ENCODE measurements around the gene GNG5. TPM values are rescaled to one million over a fixed set of nuclear protein-coding genes. Genes with fewer than 3 reads are reported as not detected.

GNG5 gene
- total and polyA plus RNA-seq, 2 donors (not counting 3 experiments of a cell fraction or from before 2014, with no cell fraction given) = 145 to 175 TPM

DNA sequence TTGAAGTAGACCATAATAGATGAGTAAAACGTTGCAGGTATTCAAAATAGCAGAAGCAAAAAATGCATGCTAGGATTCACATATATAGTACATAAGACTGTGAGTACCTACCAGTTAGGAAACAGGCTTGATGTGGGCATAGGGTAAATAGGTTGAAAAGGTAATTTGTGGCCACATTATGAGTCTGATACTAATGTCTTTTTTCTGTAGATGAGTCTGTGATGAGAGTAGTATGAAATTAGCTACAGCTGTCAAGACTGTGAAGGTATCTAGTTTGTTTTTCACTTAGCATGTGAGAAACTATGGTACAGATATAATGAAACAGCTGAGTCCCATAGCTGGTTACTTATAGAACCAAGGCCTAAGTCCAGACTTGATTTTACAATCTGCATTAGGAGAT lies 12.6 kb downstream of the GNG5 start:
- H3K9me3 ChIP-seq (replicated peaks; ENCODE audit: control insufficient read depth, insufficient read depth, low read length) = no peaks in the 10 kb centered on the region
- H3K4me2 ChIP-seq (ENCODE audit: insufficient read depth, low read length) = no peak overlapping the region
- no peak overlapping the region for H3K9ac ChIP-seq (replicated peaks; ENCODE audit: extremely low read depth, insufficient read depth, low read length)
- H3K36me3 ChIP-seq (ENCODE audit: control insufficient read depth in 2 of 2, extremely low read depth in 1 of 2, insufficient read depth in 2 of 2, low read length in 2 of 2) = peaks cover 7 to 27% of the 10 kb centered on the region in 2 experiments
- no peaks in the 10 kb centered on the region for H3K9me1 ChIP-seq (replicated peaks; ENCODE audit: control insufficient read depth, extremely low read depth, insufficient read depth, low read length)
- peaks cover 3% of the 10 kb centered on the region for H4K20me1 ChIP-seq (replicated peaks; ENCODE audit: control insufficient read depth, extremely low read depth, insufficient read depth, low read length)
- no peak overlapping the region for H3K27ac ChIP-seq (ENCODE audit: insufficient read depth, low read depth, low read length)
- dilution Hi-C loops (cut with MboI; ENCODE audit: extremely low pct_ligation_motif_present, low sequenced_read_pairs) (no loop called here), intact Hi-C loops (cut with micrococcal nuclease) (no loop called here)
- DNase-seq (ENCODE audit: low read depth, low spot score) = no peak
- H3K4me3 ChIP-seq (replicated peaks in 1 of 3; ENCODE audit: insufficient read depth in 1 of 3, low read depth in 1 of 3, low read length in 3 of 3) = no peak overlapping the region
- POLR2A ChIA-PET = no interaction called here
- no TSS peak for BruUV-seq (replicated peaks)
- CTCF ChIA-PET = interaction anchor here (1.3 kb wide), 1 partner anchor 110 kb away, joined by 3 read pairs; no protein-coding TSS in a partner anchor
- TF ChIP-seq JUN (IDR thresholded peaks at IDR 0.05; ENCODE audit: borderline replicate concordance, insufficient read depth, insufficient read length, low read depth) (no peak), MYC (IDR thresholded peaks at IDR 0.05; ENCODE audit: low read depth, low read length) (no peak), FOS (IDR thresholded peaks at IDR 0.05; ENCODE audit: borderline replicate concordance, insufficient read depth, low read length) (no peak), POLR2A (IDR thresholded peaks at IDR 0.05; ENCODE audit: low read depth, low read length) (no peak), EZH2 (IDR thresholded peaks at IDR 0.05; ENCODE audit: borderline replicate concordance, low read depth, low read length, severe bottlenecking) (no peak), POLR2AphosphoS5 (IDR thresholded peaks at IDR 0.05; ENCODE audit: insufficient read depth, low read depth, low read length) (no peak), CTCF (IDR thresholded peaks at IDR 0.05; ENCODE audit: extremely low read depth in 1 of 2, insufficient read depth in 1 of 2, low read depth in 1 of 2, low read length in 2 of 2) (no peak)
- peaks cover 1% of the 10 kb centered on the region for H3K79me2 ChIP-seq (ENCODE audit: control insufficient read depth, insufficient read depth, low read length)
- no peaks in the 10 kb centered on the region for H3K4me1 ChIP-seq (ENCODE audit: control insufficient read depth, extremely low read depth, insufficient read depth, low read length)
- no peak overlapping the region for H2AFZ ChIP-seq (ENCODE audit: low read depth, low read length)
- no peaks in the 10 kb centered on the region for H3K27me3 ChIP-seq (ENCODE audit: control insufficient read depth in 2 of 2, insufficient read depth in 2 of 2, low read length in 2 of 2)
- no peak for FAIRE-seq
